Measurements from ENCODE around the gene USP40. TPM values are rescaled to one million over a fixed set of nuclear protein-coding genes. Genes with fewer than 3 reads are reported as not detected.

USP40 gene
- total RNA-seq, 2 donors from 2014 or later: 11.6 to 12.5 TPM

DNA sequence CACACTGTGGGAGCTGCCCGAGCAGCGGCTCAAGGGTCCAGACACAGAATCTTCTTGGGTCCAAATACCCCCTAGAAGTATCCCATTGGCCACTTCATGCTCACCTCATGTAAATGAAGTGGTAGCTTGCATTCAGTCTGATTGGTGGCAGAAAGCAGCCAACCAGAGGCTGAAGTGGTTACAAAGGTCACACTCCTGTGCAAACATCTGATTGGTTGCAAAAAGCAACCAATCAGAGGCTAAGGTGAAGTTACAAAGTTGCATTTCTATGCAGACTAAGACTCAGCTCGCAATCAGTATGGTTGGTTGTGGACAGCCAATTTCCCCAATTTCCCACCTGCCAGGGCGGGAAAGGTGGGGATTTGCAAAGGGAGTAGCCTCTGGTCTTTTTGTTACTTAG, 118.0 kb downstream of the USP40 start:
- Histone ChIP-seq H3K27me3 (no peaks in the 10 kb centered on the region), H3K4me1 (peaks cover 0 to 17% of the 10 kb centered on the region in 2 donors), H3K27ac (no peak overlapping the region), H3K4me3 (no peak overlapping the region), H3K9me3 (no peaks in the 10 kb centered on the region), H3K36me3 (peaks cover 93% of the 10 kb centered on the region)
- TF ChIP-seq, protein P1, sequence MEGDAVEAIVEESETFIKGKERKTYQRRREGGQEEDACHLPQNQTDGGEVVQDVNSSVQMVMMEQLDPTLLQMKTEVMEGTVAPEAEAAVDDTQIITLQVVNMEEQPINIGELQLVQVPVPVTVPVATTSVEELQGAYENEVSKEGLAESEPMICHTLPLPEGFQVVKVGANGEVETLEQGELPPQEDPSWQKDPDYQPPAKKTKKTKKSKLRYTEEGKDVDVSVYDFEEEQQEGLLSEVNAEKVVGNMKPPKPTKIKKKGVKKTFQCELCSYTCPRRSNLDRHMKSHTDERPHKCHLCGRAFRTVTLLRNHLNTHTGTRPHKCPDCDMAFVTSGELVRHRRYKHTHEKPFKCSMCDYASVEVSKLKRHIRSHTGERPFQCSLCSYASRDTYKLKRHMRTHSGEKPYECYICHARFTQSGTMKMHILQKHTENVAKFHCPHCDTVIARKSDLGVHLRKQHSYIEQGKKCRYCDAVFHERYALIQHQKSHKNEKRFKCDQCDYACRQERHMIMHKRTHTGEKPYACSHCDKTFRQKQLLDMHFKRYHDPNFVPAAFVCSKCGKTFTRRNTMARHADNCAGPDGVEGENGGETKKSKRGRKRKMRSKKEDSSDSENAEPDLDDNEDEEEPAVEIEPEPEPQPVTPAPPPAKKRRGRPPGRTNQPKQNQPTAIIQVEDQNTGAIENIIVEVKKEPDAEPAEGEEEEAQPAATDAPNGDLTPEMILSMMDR (IDR thresholded peaks at IDR 0.05): no peak
- no peak for DNase-seq (ENCODE audit: low spot score)

DNA sequence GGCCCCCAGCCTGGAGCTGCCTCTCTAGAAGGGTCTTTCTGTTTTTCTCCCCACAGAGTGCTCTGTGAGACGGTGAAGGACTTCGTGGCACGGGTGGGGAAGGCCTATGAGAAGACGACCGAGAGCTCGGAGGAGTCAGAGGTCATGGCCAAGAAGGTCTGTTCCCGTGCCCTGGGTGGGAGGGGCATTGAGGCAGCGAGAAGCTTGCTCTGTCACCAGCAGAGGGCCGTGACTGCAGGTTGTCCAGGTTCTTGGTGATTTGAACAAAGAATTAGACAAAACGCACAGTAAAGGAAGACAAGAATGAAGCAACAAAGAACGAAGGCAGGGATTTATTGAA, 118.4 kb downstream of the USP40 start:
- Histone ChIP-seq H3K4me3 (no peak overlapping the region), H3K9me3 (no peaks in the 10 kb centered on the region), H3K4me1 (peaks cover 0 to 20% of the 10 kb centered on the region in 2 donors), H3K27me3 (no peaks in the 10 kb centered on the region), H3K27ac (no peak overlapping the region), H3K36me3 (peaks cover 90% of the 10 kb centered on the region)
- DNase-seq (ENCODE audit: low spot score): no peak
- TF ChIP-seq, protein P1 (IDR thresholded peaks at IDR 0.05): no peak

DNA sequence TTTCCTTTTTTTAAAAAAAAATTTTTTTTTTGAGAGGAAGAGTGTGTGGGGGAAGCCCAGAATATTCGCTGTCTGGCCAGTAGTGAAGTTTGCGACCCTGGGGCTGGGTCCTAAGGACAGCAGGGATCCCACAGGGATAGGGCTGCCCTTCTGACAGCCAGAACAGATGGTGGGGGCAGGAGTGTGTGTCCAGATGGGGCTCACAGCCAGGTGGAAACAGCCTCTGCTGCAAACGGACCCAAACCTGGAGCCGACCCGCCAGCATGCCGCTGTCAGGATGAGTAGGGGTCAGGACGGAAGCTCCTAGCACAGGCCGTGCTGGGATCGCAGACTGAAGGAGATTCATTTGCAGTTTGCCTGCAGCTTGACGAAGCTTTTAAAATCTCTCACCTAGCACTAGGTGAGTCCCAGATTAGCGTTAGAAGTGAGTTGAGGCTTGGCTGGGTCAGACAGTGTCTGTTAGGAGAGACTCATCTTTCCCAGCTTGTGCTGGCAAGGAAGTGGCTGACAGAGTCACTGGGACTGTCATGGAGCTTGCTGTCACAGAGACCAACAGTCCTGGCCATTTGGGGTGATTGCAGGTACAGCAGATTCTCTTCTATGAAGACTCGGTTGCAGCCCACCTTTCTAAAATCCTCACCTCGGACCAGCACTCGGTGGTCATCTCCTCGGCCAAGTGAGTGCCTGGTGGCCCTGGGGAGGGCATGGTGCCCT, 118.9 kb downstream of the USP40 start:
- peaks cover 0 to 21% of the 10 kb centered on the region in 2 donors for H3K4me1 ChIP-seq
- TF ChIP-seq, protein P1 (IDR thresholded peaks at IDR 0.05): no peak
- no peak overlapping the region for H3K4me3 ChIP-seq
- DNase-seq (ENCODE audit: low spot score): no peak
- H3K36me3 ChIP-seq: peaks cover 89% of the 10 kb centered on the region
- H3K27ac ChIP-seq: no peak overlapping the region
- H3K9me3 ChIP-seq: no peaks in the 10 kb centered on the region
- no peaks in the 10 kb centered on the region for H3K27me3 ChIP-seq

DNA sequence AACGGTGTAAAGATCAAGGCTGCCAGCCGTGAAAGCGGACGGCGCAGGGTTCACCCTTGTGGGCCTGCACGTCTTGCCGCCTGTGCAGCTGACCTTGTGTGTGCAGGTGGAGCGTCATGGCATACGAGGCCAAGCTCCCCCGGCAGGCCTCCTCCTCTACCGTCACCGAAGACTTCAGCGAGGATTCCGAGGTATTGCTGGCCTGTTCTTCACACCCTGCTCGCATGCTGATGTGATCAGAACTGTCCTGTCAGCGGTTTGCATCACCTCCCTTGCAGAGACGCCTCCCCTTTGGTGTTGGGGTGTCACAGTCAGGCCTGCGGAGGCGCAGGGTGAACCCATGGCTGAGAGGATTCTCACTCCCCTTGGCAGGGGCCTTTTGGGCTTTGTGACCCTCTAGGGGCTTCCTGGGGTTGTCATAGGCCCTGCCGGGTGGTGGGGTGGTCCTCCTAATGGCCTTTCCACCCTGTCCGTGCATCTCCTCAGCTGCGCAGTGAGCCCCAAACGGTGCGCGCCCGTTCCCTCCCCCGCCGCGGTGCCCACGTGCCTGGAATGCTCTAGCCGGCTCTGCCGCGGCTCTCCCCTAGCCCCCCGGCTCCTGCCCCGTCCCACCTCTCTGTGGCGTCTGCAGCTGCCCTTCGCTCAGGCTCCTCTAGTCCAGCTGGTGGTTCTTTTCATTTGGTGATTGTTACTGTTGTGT, 119.8 kb downstream of the USP40 start:
- no peak overlapping the region for H3K4me3 ChIP-seq
- DNase-seq (ENCODE audit: low spot score): no peak
- H3K36me3 ChIP-seq: peaks cover 89% of the 10 kb centered on the region
- H3K9me3 ChIP-seq: no peaks in the 10 kb centered on the region
- peaks cover 0 to 21% of the 10 kb centered on the region in 2 donors for H3K4me1 ChIP-seq
- TF ChIP-seq, protein P1 (IDR thresholded peaks at IDR 0.05): no peak
- H3K27me3 ChIP-seq: no peaks in the 10 kb centered on the region
- no peak overlapping the region for H3K27ac ChIP-seq

DNA sequence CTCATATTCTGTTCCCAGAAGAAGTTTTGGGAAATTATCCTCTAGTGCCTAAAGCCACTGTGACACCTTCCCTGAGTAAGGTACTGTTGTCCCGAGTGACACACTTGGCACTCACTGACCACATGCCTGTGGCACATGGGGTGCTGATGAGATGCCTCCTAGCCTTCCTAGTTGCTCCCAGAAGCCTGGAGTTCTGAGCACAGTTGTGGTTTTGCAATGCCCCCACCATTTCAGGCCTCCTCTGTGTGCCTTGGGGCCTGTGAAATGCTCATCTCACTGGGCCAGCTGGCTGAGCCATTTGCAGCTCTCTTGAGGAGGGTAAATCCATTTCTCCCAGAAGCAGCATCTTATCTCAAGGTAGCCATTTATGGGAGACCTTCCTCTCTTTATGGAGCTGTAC, 120.5 kb downstream of the USP40 start:
- no peak for DNase-seq (ENCODE audit: low spot score)
- no peaks in the 10 kb centered on the region for H3K9me3 ChIP-seq
- no peak overlapping the region for H3K27ac ChIP-seq
- peaks cover 0 to 21% of the 10 kb centered on the region in 2 donors for H3K4me1 ChIP-seq
- H3K36me3 ChIP-seq: peaks cover 87% of the 10 kb centered on the region
- no peaks in the 10 kb centered on the region for H3K27me3 ChIP-seq
- TF ChIP-seq, protein P1 (IDR thresholded peaks at IDR 0.05): no peak
- no peak overlapping the region for H3K4me3 ChIP-seq

All from right atrium auricular region (tissue), 2 donors.